GM21786 (cell line): ENCODE results near the gene ATF4.

Source experiments
- ATAC-seq: cut with Tn5 transposase; IDR thresholded peaks from one replicate; pipeline ENCODE4 v1.9.1; 2021; ENCODE audit not compliant: unreplicated experiment

Gene ATF4

DNA sequence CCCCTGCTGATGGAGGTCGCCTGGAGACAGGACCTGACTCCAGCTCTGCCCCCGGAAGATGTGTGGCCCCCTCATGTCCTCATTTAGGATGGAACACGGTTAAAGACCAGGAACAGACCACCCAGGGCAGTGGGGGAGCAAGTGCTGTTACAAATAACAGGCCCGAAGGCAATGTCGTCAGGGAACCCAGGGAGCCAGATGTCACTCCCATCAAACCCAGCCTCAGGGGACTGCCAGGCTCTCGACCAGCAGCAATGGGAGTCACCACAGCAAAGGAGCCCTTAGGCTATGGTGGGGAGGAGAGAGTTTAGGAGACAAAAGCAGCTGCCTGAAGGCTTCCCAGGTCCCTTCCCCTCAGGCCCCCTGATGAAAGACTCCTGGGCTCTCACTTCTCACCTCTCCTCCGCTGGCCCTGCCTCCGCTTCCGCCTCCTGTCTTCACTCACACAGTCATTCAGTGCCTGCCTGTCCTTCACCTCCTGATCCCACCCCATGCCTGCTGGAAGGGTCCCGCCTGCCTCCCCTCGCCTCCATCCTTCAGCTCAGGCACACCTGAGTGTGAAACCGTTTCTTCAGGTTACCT, 7.8 kb downstream of the ATF4 start:
- ATAC-seq = no peak

DNA sequence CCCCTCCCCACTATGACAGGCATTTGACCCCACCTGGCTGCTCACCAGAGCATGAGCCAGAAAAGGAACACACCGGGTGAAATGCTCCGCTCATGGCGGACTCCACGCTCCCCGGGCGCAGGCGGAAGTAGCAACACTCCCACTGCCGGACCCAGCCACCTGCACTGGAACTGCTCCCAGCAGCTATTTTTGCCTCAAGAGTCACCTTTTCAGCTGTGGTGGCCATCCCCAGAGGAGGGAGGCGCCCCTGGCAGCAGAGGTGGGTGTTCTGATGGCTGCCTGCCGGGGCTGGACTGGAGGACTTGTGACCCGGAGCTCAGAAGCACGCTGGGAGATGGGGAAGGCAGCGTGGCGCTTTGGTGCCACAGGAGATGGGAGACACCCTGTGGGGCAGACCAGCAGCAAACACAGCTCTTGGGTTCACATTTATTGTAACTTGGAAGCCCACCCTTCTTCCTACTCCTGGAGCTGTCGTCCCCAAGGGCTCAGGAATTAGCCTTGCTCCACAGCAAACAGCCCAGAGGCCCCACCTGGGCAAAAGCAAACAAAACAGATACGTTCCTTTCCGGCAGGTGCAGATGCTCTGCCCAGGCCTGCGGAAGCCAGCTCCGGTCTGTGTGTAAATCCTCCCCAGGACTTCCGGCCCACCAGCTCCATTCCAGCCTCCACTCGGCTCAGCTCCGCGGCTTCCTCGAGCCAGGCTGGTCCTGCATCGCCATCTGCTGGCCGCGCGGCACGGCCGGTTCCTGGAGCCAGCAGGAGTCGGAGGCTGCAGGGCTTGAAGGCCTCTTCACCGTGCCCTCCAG, 8.5 kb downstream of the ATF4 start:
- ATAC-seq = no peak

DNA sequence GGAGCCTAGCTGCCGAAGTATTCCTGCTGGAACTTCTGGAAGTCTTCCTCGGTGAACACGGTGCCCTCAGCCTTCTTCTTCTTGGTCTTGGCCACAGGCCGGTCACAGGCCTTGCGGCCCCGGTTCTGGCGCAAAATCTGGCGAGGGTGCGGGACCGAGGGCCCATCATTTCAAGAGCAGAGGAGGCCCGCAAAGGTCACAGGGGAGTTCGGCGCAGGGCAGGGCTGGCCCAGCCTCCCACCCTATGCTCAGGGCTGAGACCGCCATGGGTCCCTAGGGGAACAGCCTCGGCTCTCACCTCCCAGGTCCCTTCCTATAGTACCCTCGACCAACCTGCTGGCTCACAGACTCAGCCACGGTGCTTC, 9.1 kb downstream of the ATF4 start:
- ATAC-seq = no peak

DNA sequence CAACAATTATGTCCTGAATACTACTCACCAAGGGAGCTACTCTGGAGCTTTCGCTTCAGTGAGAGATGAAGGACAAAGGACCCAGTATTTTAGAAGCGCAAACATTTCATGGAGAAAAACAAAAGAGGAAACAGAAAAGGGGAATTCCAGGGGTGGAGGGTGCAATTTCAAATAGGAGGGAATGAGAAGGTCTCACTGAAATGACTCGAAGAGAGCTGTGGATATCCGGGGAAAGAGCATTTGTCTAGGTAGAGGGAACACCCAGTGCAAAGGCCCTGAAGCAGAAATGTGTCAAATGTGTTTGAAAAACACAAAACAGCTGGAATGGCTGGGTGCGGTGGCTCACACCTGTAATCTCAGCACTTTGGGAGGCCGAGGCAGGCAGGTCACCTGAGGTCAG, 9.8 kb downstream of the ATF4 start:
- ATAC-seq = no peak

DNA sequence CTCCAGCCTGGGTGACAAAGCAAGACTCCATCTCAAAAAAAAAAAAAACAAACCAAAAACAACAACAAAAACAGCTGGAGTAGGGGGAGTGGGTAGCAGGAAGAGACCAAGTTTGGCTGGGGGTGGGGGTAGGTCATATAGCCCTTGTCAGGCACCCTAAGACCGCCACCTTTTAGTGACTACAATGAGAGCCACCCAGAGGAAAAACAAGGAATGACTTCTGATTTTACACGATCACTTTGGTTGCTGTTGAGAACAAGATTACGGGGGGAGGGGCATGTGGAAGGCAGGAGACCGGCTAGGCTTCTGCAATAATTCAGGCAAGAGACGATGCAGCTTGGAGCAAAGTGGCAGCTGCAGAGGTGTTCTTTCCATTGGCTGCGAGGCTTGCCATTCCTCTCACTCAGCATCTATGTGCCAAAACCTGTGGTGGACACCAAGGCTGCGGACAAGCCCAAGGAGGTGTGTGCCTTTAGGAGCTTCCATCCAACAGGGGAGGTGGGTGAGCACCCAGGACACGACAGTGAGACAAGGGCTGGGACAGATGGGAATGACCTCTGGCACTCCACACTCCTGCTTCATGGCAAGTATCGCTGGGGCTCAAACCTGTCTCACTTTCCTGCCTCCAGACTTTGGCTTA, 10.4 kb downstream of the ATF4 start:
- ATAC-seq = no peak

DNA sequence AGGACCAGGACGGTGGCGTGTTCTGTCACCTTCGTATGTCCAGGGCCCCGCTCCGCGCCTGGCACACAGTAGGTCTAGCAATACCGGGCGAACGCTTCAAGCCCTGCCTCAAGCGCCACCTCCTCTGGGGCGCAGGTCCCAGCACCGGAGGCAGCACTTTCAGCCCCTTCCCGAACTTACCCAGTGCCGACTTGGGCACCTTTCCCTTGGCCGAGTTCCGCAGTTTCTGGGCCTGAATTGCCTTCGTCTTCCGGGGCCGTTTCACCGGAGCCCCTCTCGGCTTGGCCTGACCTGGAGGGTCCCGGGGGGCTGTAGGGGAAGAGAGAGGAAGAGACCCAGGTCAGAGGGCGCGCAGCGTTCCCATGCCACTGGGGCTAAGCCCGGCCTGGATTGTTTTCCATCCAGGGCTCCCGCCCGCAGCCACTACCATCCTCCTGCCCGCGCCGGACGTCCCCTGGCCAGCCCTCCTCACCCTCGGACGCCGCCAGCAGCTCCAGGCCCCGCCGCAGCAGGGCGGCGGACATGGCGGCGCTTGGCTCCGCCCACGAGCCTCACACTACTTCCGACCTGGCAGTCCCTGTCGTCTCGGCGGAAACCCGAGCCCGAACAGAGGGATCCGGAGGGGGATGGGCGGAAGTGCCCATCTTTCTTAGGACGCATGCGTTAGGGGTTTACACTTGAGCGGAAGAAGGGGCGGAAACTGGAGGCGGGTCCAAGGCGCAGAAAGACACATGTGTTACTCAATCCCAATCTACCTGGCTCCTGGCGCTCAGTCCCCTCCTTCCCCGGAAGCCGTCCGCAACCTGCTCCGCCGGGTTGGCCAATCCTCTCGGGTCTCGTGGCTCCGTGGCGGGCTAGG, 12.1 kb downstream of the ATF4 start, which contains the start of gene RPS19BP1:
Gene RPS19BP1 (minus strand): TSS at position 534 of the 859 bp plus-strand sequence. CDS start 10 bp downstream, at position 524.
- ATAC-seq = peak; percentile 81

DNA sequence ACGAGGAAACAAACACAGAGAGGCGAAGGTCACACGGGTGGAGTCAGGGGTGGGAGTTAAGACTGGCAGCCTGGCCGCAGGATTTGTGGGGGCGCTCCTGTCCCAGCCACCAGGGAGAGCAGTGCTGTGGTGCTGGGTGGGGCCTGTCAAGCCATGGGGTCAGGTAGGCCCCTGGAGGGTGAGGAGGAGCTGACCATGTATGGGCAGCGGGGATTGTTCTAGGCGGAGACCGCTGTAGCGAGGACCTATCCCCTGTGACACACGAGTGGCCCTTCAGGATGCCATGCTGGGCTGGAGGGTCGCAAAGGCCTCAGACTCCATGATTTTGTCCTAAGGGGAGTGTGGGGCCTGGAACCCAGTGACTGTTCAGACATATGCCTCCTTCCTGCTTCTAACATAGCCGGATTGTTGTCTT, 13.7 kb downstream of the ATF4 start:
- ATAC-seq = no peak

DNA sequence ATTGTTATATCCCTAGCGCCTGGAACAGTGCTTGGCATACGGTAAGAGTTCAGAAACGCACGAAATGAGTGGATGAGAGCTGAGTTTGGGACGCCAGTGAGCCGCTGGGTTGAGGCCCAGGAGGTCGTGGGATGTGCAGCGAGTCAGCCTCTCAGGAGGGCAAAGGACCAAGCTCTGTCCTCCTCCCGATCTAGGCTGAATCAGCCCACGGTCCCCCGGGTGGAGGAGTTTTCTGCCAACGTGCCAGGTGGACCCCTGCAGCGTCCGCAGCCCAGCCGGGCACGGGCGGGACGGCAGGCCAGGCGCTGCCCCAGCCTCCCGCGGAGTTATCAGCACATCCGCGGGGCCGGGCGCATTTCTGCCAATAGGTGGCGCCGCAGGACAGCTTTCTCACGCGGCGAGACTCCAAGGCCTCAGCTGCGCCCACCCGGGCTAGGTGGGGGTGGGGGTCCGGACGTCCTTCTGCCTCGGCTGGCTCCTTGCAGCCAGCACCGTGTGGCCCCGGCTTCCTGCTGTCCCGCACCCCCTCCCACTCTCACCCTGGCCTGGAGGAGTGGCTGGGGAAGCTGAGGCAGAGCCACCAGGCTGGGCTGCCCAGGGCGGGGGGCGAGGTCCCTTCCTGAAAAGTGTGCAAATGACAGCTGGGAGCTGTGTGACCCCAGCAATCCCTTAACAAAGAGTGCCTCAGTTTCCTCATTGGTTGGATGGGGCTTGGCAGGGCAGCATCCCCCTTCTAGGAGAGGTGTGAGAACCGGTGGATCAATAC, 14.4 kb downstream of the ATF4 start:
- no peak for ATAC-seq

DNA sequence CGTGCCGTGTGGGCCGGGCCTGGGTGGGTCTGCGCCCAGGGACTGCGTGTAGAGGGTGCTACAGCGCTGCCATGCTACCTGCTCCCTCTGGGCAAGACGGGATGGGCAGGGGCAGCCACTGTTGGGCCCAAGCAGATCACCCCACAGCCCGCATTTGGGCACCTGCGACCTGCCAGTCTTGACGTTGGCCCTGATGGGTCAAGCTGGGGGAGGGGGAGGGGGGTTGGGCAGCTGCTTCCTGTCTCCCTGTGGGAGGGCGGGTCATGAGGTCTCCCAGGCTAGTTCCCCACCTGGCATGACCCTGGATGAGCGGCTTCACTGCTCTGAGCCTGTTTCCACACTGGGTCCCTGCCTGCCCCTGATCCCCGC, 15.0 kb downstream of the ATF4 start:
- ATAC-seq = no peak

DNA sequence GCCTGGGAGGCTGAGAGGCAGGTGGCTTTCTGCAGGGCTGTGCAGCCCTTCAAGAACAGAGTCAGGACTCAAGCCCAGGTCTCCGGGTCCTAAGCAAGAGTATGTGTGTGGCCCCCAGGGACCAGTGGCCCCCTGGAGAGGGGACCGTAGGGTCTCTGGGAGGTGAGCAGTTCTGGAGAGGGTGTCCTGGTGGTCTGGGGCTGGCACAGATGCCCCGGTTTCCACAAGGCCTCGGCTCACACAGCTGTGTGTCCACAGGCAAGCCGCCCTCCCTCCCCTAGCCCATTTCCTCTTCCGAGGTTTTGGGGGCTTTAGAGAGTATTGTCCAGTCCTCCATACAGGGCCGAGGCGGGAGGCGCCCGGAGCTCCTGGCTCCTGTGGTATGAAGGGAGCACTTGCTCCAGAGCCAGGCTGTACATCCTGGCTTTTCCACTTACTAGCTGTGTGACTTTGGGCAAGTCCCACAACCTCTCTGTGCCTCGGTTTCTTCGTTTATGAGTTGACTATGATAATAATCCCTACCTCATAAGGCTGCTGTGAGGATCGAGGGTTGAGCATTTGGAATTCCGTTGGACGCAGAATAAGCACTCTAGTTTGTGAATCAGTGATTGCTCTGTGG, 15.6 kb downstream of the ATF4 start:
- ATAC-seq = no peak

DNA sequence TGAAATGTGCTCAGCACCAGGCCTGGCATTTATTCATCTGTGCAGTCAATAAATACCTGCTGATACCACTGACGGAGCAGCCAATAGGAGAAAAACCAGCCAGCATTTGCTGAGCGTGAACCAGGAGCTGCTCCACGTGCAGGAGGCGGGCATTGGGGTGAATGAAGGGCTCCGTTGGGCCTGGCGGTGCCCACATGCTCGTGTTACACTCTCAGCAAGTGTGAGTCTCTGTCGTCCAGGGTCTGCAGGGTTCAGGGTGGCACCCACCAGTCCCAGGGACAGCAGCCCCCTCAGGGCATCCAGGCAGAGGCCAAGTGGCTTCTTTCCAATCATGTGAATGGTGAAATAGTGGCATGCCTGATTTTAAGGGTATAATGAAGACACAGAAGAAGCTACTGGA, 16.3 kb downstream of the ATF4 start:
- ATAC-seq = no peak

DNA sequence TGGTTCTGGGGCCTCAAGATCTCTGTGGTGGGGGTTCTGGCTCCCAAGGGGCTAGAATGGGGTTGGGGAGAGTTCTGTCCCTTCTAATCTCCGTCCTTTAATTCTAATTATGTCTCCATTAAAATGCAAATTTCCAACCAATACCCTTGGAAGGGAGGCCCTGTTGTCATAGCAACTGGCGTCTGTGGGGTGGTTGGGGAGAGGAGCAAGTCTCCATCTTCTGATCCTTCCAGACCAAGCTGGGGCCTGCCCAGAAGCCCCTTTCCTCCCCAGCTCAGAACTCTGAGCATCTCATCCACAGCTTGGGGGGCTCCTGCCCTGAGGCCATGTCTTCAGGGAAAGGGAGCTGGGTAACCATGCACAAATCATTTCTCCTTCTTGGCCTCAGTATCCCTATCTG, 17.6 kb downstream of the ATF4 start:
- no peak for ATAC-seq

DNA sequence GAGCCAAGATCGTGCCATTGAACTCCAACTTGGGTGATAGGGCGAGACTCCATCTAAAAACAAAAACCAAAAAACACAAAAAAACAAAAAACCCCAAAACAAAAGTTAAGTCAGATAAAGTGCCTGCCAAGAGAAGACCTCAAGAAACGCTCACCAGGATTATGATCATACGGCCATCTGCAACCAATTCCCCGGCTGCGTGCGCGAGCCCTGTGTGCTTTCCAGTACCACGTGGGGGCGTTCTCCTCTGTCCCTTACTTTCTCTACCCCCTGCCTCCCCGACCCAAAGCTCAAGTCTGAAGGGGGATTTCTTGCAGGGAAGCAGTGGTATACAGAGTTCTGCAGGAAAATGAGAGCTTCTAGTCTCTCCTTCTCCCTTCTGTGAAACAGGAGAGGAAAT, 22.7 kb downstream of the ATF4 start:
- ATAC-seq = no peak

DNA sequence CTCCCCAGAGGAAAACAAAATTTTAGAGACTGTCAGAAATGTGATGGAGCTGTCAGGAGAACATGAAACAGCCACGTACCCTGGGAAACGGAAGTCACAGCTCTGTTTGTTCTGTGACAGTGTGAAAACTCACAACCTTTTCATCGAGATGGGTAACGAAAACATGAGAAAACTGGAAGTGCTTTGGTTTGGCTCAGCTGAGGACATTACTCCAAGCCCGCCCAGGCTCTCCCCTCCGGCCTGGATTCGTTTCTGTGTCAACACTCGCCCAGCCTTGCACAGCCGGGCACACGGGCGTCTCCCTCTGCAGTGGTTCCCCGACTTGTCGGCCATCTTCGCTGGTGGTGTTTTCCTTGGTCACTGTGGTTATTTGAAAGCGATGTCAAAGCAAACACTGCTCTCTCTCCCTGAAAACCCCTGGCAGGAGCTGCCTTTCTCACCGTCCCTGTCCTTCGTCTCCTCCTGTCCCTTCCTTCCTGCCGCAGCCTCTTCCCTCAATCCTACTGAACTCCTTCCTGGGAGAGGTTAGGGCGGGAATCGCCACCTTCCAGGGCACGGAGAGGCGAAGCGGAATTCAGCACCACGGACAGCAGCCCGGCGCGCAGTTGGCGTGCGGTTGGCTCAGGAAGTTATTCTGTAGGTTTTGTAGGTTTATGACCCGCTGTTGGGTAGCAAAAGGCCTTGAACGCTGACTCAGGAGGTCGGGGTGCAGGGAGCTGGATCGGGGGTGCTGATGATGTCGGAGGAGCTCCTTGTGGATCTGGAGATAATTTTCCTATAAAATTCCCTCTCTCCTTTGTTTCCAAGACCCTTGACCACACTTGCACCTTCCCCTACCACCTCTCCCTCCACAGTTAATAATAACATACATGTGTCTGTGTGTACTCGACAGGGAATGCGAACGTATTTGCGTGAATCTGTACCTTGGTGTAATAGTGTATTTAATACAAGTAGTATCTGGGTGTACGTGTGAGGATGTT, 25.3 kb downstream of the ATF4 start:
- ATAC-seq = no peak

DNA sequence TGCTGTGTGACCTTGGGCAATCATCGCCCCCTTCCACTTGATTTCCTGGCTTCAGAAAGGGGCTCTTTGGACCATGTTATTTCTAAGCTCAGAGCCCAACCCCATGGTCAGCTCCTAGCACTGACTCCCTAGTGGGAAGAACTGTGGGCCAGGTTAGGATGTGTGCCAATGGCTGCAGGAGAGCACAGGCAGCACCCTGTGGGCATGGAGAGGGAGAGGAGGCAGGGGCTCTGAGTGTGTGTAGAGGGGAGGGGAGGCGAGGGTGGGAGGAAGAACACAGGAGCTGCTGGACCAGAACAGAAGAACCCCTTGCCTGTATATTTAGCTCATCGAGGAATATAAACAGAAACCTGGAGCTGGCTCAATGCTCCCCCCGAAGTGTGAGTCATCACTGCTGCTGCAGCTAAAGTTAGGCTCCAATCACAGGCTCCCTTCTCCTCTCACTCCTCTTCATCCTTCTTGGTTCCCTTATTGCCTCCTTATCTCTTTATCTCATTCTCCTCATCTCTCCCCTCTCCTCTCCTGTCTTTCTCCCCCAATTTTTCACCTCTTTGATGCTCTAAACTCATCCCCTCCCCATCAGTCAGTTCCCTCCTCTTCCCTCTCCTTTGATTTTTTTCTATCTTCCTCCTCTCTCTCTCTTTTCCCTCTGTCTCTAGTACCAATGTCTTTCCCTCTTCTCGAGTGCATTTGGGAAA, 26.7 kb downstream of the ATF4 start:
- no peak for ATAC-seq

DNA sequence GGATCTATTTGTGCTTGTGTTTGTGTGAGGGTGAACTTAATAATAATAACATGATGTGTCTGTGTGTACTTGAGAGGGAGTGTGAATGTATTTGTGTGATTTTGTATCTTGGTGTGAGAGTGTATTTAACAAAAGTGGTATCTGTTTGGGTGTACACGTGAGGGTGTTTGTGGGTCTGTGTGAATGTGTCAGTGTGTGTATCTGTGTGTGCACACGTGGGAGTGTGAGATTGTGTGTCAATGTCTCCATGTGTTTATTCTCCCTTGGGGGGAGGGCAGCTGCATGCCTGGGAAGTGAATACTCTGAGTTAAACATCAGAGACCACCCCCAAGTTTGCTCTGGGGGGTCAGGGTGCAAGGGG, 27.2 kb downstream of the ATF4 start:
- ATAC-seq = no peak

DNA sequence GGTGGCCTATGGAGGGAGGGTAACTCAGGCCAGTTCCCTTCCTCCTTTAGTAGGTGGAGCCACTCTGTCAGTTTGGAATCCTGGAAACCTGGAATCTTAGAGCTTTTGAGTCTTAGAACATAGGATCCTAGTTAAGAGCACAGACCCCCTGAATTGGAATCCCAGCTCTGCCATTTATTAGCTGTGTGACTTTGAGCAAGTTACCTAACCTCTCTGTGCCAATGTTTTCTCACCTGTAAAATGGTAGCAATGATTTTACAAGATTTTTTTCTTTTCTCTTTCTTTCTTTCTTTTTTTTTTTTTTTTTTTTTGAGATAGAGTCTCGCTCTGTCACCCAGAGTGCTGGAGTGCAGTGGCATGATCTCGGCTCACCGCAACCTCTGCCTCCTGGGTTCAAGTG, 33.1 kb downstream of the ATF4 start:
- no peak for ATAC-seq

DNA sequence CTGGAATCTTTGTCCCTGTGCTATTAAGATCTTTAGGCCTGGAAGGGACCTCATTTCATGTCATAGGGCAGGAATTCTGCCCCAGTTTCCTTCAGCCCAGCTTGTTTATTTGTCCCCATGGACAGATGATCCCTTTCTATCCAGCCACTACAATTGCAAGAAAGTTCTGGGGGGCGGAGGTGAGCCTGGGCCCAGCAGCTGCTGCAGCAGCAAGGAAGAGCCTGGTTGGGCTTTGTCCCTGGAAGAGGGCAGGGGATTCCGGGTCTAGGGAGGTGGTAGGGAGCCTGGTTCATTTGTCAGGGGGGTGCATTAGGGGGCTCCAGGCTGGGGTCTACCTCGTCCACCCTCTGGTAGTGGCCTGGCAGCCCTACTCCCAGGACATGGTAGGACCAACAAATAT, 33.8 kb downstream of the ATF4 start:
- no peak for ATAC-seq
